Measurements from ENCODE around the gene VLDLR.

The VLDLR gene

GRCh38 chr9:2622461-2623287 lies 1.1 kb downstream of the VLDLR start:
- DNase-seq (ENCODE audit: low spot score) = no peak

DNA sequence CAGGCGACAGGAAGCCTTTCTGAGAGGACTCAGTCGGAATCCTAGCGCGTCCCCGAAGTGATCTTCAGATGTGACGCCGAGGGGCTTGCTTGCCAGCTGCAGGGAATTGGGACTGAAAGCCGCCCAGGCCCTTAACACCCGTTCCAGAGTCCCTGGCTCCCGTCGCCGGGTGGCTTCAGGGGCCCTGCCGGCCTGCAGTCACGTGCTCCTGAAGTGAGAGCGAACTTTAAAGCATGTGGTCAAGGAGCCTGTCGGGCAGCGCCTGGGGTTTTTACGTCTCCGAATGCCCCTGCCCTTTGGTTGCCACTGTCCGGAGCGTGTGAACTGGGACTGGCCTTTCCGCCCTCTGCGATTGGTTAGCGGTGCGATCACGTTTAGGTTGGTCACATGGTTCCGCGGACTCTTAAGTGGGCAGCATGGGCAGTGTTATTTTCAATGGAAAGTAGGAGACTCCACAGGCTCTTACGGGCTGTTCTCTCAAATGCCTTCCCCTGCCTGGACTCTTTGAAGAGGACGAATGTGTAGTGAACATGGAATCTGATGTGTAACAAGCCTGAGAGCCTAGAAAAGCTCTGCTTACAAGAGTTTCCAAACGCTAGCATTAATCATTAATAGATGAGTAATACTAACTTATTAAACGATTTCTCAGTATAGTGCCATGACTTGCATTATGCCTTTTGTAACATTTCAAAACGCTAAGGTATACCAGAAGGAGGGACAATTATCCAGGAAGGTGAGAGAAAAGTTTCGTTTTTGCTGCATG lies 1.9 kb downstream of the VLDLR start:
- DNase-seq (ENCODE audit: low spot score) = no peak

- no peak for DNase-seq (ENCODE audit: low spot score)
Observed at GRCh38 chr9:2624051-2624682, 2.6 kb downstream of the VLDLR start.

DNA sequence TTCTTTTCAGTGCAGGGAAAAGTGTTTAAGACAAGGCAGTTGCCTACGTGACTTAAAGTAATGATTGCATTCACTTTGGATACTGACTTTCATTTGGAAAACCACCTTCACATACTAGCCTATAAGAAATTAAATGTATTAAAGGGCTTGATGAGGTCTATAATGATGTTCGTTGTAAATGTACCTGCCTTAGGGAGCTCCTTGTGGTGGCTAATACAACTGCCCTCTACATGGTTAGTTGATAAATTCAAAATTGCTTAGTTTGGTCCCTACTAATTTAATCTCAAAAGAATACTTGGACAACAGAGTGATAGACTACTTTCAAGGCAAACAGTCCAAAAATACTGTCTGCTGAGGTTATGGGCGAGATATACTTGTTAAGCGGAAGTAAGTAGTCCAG lies 3.8 kb downstream of the VLDLR start:
- no peak for DNase-seq (ENCODE audit: low spot score)

DNA sequence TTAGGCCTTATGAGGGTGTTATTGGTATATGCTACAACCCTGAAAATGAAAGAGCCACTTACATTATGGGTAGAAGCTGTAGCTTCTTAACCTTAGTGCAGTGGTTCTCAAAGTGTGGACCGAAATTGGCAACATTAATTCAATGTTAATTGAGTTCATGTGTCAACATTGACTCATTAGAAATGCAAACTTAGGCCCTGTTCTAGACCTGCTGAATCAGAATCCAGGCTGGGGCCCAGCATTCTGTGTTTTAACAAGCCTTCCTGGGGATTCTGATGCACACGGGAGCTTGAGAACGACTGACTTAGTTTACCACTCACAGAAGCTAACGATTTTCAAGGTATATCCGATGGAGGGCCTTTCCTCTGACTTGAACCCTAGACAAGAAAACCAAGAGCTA lies 7.3 kb downstream of the VLDLR start:
- DNase-seq (ENCODE audit: low spot score) = no peak

- no peak for DNase-seq (ENCODE audit: low spot score)
Observed at GRCh38 chr9:2630158-2630557, 8.6 kb downstream of the VLDLR start.

DNA sequence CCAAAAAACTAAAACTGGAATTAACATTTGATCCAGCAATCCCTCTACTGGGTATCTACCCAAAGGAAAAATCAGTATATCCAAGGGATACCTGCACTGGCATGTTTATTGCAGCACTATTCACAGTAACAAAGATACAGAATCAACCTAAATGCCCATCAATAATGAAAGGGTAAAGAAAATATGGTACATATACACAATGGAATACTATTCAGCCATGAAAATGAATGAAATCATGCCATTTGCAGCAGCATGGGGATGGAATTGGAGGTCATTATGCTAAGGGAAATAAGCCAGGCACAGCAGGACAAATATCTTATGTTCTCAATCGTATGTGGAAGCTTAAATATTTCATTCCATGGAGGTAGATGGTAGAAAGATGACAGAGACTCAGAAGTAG lies 9.7 kb downstream of the VLDLR start:
- DNase-seq (ENCODE audit: low spot score) = no peak

DNA sequence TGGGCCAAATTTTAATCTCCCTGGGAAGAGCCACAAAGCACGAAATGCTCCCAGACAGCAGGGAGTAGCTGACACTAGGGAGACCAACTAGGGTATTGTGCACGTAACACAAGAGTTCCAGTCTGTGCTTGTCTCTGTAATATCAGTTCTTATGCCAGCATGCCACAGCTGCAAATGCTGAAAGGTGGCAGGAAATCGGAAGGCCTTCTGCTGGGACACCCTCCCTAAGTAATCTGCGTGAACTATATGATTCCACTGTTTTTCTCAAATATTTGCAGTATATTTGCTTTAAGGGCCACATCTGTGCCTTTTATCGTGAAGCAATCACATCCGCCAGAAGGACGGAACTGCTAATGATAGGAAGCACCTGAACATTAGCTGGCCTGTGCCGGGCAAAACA lies 12.6 kb downstream of the VLDLR start:
- DNase-seq (ENCODE audit: low spot score) = no peak

- no peak for DNase-seq (ENCODE audit: low spot score)
Observed at GRCh38 chr9:2634818-2635217, 13.2 kb downstream of the VLDLR start.

- no peak for DNase-seq (ENCODE audit: low spot score)
Observed at GRCh38 chr9:2635922-2636321, 14.3 kb downstream of the VLDLR start.

DNA sequence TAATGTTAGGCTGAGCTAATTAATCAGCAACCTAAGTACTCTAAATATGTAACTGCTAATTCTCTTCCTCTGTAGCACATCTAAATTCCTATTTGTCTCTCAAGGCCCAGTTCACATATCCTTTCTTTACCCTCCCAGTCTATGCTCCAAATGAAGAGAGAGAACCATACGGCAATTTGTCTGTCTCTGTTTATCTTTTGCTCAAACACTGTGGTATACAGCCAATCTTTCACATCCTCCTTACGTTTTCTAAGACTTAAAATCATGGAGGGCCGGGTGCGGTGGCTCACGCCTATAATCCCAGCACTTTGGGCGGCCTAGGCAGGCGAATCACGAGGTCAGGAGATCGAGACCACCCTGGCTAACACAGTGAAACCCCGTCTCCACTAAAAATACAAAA lies 15.8 kb downstream of the VLDLR start:
- no peak for DNase-seq (ENCODE audit: low spot score)

GRCh38 chr9:2638871-2639673 lies 17.5 kb downstream of the VLDLR start:
- DNase-seq (ENCODE audit: low spot score) = no peak

DNA sequence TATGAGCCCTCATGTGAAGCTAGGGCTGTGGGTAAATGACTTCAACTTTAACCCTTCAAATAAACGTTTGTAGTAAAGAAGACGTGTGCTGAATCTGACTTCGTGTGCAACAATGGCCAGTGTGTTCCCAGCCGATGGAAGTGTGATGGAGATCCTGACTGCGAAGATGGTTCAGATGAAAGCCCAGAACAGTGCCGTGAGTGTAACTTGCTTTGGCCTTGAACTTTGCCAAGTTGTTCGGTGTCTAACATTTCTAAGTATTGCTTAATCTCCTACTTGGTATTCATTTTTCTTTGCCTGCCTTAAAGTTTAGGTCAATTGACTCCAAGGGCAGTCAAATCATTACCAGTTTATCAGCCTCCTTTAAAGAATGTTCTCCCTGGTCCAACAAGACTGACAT lies 18.2 kb downstream of the VLDLR start:
- no peak for DNase-seq (ENCODE audit: low spot score)

GRCh38 chr9:2640570-2640969 lies 19.0 kb downstream of the VLDLR start:
- no peak for DNase-seq (ENCODE audit: low spot score)

GRCh38 chr9:2641033-2641432 lies 19.4 kb downstream of the VLDLR start:
- no peak for DNase-seq (ENCODE audit: low spot score)

DNA sequence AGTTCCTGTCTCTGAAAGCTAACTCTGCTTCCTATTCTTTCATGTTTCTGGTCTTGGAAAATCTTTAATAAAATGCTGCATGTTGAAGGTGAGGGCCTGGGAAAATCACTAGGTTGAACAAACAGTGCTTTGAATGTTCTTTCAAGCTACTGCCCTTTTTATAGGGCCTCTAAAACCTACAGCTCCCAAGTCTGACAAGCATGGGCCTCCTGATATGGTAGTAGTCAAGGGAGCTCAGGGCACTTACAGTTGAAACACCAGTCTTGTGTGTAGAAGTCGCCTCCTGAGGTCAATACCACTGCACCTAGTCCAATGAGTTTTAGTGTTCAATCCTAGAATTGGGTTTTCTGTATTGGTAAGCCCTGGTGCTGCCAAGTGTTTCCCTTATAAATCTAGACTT lies 20.5 kb downstream of the VLDLR start:
- no peak for DNase-seq (ENCODE audit: low spot score)

- no peak for DNase-seq (ENCODE audit: low spot score)
Observed at GRCh38 chr9:2645569-2645968, 24.0 kb downstream of the VLDLR start.

DNA sequence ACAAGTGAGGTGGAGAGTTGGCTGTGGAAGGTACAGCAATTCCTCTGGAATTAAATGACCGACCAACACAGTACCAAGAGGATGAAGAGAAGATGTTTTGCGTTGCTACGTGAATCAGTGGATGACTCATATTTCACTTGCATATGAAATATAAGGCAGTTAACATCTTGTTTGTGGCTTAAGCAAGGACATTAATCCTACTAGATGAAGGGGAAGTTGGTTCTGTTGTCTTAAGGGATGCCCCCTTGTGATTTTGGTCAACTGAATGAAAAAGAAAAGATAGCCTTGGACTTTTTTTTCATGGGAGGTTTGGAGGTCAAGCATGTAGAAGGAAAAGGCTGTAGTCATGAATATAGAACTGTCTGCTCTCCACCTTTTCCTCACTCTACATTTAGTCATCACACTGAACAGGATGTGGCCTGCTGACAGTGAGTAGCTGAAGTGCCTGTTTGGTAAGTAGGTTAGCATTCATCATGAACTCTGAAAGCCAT lies 33.9 kb downstream of the VLDLR start:
- peak; percentile 39 for DNase-seq (ENCODE audit: low spot score)

- DNase-seq (ENCODE audit: low spot score) = peak; percentile 11
Observed at GRCh38 chr9:2657427-2657826, 35.8 kb downstream of the VLDLR start.

- DNase-seq (ENCODE audit: low spot score) = no peak
Observed at GRCh38 chr9:2662496-2662895, 40.9 kb downstream of the VLDLR start.

DNA sequence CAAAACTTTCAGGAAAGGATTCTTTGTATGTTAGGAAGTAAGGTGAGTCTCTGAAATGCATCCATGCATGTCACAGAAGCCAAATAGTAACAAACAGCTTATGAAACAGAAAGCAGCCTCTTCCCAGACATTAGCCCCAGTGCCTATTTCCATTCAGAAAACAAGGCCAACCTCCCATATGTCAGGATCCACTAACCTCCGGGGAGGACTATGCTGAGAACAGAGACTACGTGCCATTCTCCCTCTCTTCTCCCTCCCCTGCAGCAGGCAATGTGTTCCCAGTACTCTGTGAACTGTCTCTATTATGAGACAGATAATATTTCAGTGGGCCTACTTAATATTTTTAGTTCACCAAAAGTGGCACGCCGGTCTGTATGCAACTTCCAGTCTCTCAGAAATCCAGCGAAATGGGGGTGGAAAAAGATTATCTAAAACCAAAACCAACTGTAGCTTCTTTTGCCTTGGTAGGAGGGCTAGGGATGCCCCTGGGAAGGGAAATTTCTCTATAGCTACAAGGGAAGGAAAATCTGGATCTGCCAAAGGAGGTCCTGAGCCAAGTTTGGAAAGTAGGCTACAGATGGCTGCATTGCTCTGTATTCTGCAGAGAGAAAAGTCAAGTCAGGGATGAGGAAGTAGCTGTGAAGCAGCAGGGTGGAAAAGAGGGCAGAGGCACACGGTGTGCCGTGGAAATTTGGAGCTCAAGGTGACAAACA lies 42.0 kb downstream of the VLDLR start:
- DNase-seq (ENCODE audit: low spot score) = no peak

Data from CD4-positive, alpha-beta T cell treated with Interleukin-6 at 100 ng/mL for 8 hours (primary cell).